Uterus (tissue), 4 donors: ENCODE measurements around the gene KCTD19. TPM values are rescaled to one million over a fixed set of nuclear protein-coding genes. Genes with fewer than 3 reads are reported as not detected.

ENCODE experiments used
- DNase-seq, 2 donors: peaks; one replicate each; pipeline ENCODE4 v3.0.0-alpha.2; 2019 to 2020
- H3K27ac ChIP-seq, 2 donors: fragments of 200-600 bp; sonication (generic); 1 replicate in 1 of 2; 2 replicates in 1 of 2; pipeline ENCODE4 v1.5.1; 2016 to 2018
- H3K27me3 ChIP-seq, 2 donors: fragments of 200-600 bp; sonication (generic); one replicate each; pipeline ENCODE4 v1.5.1; 2018 to 2019; ENCODE audit warnings: control low read depth in 1 of 2
- H3K36me3 ChIP-seq, 2 donors: fragments of 200-600 bp; sonication (generic); one replicate each; pipeline ENCODE4 v1.5.1; 2019; ENCODE audit warnings: control low read depth in 1 of 2
- H3K4me1 ChIP-seq, 2 donors: fragments of 200-600 bp; sonication (generic); one replicate each; pipeline ENCODE4 v1.5.1; 2018 to 2019; ENCODE audit warnings: control low read depth in 1 of 2
- H3K4me3 ChIP-seq, 2 donors: fragments of 200-600 bp; sonication (generic); 1 replicate in 1 of 2; 2 replicates in 1 of 2; pipeline ENCODE4 v1.5.1; 2018 to 2019; ENCODE audit warnings: mild to moderate bottlenecking in 1 of 2
- H3K9me3 ChIP-seq, 2 donors: fragments of 200-600 bp; sonication (generic); one replicate each; pipeline ENCODE4 v1.5.1; 2019; ENCODE audit warnings: control low read depth in 1 of 2
- CTCF ChIP-seq, 4 experiments: fragments of 200-600 bp in 2 of 4; fragments of 450-650 bp in 2 of 4; sonication (generic) in 2 of 4; IDR thresholded peaks; one replicate each; pipeline ENCODE4 v1.5.1; 2016 to 2019; ENCODE audit warnings: antibody characterized with exemption in 4 of 4, mild to moderate bottlenecking in 2 of 4, moderate library complexity in 1 of 4
- POLR2A ChIP-seq, 2 donors: fragments of 450-650 bp; IDR thresholded peaks; one replicate each; pipeline ENCODE4 v1.6.1; 2016; ENCODE audit warnings: antibody characterized with exemption in 2 of 2, mild to moderate bottlenecking in 1 of 2, moderate library complexity in 1 of 2
- intact Hi-C: fragments of 100-400 bp; cut with DNase I; formaldehyde crosslinking; loops from one replicate; pipeline ENCODE4 v1.15.1; 2023; ENCODE audit warnings: low total_unique reads
- total RNA-seq, 4 donors: library from RNA; depleted of rRNA in 3 of 4; stranded (reverse); fragments of >200 nt in 3 of 4; gene quantifications; one replicate each; pipeline versions ENCODE4 v1.1.0 to v1.2.4, GENCODE V29; 2014 to 2023
- donor health status: DM: yes; HTN: yes; CAD: no.

Gene KCTD19
- total RNA-seq, 4 donors from 2014 or later = 0.51 to 1.0 (median 0.55) TPM; not detected in 1

DNA sequence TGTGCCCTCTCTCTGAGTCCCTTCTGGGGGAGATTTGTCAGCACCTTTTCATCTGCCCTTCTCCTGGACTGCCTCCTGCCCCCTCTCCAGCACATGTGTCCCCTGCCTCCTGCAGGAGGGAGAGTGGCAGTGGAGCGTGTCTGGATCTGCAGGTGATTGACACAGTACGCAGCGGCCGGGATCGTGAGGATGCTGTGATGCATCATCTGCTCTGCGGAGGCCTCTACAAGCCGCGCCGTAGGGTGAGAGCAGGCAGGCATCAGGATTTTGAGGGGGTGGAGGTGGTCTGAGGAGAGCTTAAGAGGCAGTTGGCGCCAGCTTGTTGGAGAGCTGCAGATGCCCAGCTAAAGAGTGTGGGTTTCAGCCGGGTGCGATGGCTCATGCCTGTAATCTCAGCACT lies 66.8 kb downstream of the KCTD19 start:
- no peak for DNase-seq
- H3K9me3 ChIP-seq = no peaks in the 10 kb centered on the region
- no peak overlapping the region for H3K4me3 ChIP-seq
- TF ChIP-seq CTCF (IDR thresholded peaks at IDR 0.05) (no peak), POLR2A (IDR thresholded peaks at IDR 0.05) (no peak)
- H3K27me3 ChIP-seq = no peaks in the 10 kb centered on the region
- intact Hi-C loops = no loop called here
- no peak overlapping the region for H3K27ac ChIP-seq
- H3K4me1 ChIP-seq = no peaks in the 10 kb centered on the region
- H3K36me3 ChIP-seq = no peaks in the 10 kb centered on the region

DNA sequence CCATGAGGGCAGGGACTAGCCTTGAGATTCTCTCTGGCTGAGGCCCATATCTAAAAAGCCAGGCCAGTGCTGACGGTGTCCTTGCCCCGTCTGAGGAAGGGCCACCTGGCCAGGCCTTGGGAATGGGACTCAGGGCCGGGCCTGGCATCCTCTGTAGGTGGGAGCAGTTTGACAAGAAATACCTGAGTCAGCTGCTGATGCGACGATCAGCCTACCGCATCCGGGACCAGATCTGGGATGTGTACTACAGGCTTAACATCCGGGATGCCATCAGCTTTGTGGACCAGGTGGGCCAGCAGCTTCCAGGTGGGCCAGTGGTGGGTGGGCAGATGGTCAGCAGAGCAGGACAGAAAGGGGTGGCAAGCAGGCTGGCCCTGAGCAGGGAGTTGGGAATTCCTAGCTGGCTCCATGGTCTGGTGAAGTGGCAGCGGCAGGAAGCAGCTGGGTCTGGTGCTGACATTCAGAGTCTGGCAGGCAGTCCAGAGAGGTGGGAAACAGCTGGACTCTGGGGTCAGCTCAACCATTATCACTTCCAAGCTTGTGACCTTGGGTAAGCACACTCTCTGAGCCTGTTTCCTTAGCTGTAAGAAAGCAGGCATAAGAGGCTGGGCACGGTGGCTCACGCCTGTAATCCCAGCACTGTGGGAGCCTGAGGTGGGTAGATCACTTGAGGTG lies 68.2 kb downstream of the KCTD19 start:
- no peaks in the 10 kb centered on the region for H3K9me3 ChIP-seq
- H3K4me1 ChIP-seq = no peaks in the 10 kb centered on the region
- H3K27ac ChIP-seq = no peak overlapping the region
- H3K36me3 ChIP-seq = no peaks in the 10 kb centered on the region
- no peak overlapping the region for H3K4me3 ChIP-seq
- TF ChIP-seq CTCF (IDR thresholded peaks at IDR 0.05) = no peak
- no peak for TF ChIP-seq POLR2A (IDR thresholded peaks at IDR 0.05)
- no peak for DNase-seq
- intact Hi-C loops = no loop called here
- no peaks in the 10 kb centered on the region for H3K27me3 ChIP-seq

DNA sequence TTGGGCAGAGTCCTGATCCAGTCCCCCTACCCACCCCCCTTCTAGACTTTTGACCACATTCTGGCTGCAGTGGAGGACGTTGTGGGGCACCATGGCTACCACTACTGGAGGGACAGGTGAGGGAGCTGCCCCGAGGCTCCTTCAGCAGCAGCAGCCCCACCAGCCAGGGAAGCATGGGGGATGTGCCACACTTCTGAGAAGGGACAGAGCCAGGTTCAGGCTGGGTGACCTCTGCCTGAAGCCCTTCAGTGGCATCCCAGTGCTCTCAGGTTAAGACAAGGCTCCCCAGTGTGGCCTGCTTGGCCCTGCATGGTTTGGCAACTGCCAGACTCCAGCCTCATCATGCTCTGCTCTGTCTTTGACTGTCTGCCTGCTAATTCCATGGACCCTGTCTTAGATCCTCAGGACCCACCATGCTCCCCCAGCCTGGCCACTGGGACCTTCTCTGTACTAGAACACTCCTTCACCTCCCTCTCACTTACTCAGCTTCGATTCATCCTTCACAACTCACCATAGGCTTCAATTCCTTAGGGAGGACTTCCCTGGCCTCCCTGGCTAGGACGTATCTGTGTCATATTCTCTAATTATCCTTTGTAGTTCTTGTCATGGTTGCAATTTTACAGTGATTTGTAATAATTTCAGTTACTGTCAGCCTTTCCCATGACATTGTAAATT lies 68.9 kb downstream of the KCTD19 start:
- H3K27me3 ChIP-seq = no peaks in the 10 kb centered on the region
- DNase-seq = no peak
- H3K4me1 ChIP-seq = no peaks in the 10 kb centered on the region
- H3K27ac ChIP-seq = no peak overlapping the region
- H3K36me3 ChIP-seq = no peaks in the 10 kb centered on the region
- H3K9me3 ChIP-seq = no peaks in the 10 kb centered on the region
- H3K4me3 ChIP-seq = no peak overlapping the region
- intact Hi-C loops = no loop called here
- no peak for TF ChIP-seq POLR2A (IDR thresholded peaks at IDR 0.05)
- TF ChIP-seq CTCF (IDR thresholded peaks at IDR 0.05) = no peak

DNA sequence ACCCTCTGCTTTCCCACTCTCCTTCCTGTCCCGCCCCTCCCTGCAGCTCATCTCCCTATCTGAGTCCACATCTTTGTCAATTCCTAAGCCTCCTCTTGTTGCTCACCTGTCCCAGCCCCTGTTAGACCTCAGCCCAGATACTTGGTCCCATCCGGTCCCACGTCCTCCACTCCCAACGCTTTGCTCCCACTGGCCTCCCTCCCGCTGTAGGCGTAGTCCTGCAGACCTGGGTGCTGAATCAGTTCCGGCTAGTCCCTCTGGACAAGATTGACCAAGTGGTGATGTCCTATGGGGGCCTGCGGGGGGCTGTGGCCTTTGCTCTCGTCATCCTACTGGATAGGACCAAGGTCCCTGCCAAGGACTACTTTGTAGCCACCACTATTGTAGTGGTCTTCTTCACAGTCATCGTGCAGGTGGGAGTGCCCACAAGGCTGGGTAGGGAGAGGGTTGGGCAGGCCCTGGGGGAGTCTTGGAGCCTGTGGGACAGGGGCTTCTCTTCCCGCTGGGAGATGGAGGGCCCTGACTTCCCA lies 69.8 kb downstream of the KCTD19 start:
- TF ChIP-seq CTCF (IDR thresholded peaks at IDR 0.05) (no peak), POLR2A (IDR thresholded peaks at IDR 0.05) (no peak)
- Histone ChIP-seq H3K9me3 (no peaks in the 10 kb centered on the region), H3K4me1 (no peaks in the 10 kb centered on the region), H3K4me3 (no peak overlapping the region), H3K27ac (no peak overlapping the region), H3K36me3 (no peaks in the 10 kb centered on the region), H3K27me3 (no peaks in the 10 kb centered on the region)
- intact Hi-C loops = no loop called here
- DNase-seq = no peak

- no peak for DNase-seq
- H3K36me3 ChIP-seq = no peaks in the 10 kb centered on the region
- H3K4me1 ChIP-seq = no peaks in the 10 kb centered on the region
- no peak overlapping the region for H3K4me3 ChIP-seq
- H3K9me3 ChIP-seq = no peaks in the 10 kb centered on the region
- intact Hi-C loops = no loop called here
- no peak overlapping the region for H3K27ac ChIP-seq
- H3K27me3 ChIP-seq = no peaks in the 10 kb centered on the region
- TF ChIP-seq CTCF (IDR thresholded peaks at IDR 0.05) = no peak
- no peak for TF ChIP-seq POLR2A (IDR thresholded peaks at IDR 0.05)
Observed at GRCh38 chr16:67255553-67256221, 70.9 kb downstream of the KCTD19 start.
